ENCODE data around the gene FNDC3A. TPM values are rescaled to one million over a fixed set of nuclear protein-coding genes. Genes with fewer than 3 reads are reported as not detected.

FNDC3A gene
- total and polyA plus RNA-seq, 9 of the 15 experiments (the other 6 are each of a cell fraction or from before 2014, with no cell fraction given): 4.1 to 22.0 (median 13.5) TPM

GRCh38 chr13:49064476-49064875 is 88.8 kb downstream of the FNDC3A start:
- Histone ChIP-seq H3K4me2 (ENCODE audit: insufficient read depth, low read length) (no peak overlapping the region), H3K9me3 (replicated peaks; ENCODE audit: control insufficient read depth, insufficient read depth, low read depth, low read length) (no peaks in the 10 kb centered on the region), H3K9me1 (ENCODE audit: control insufficient read depth, insufficient read depth, low read length) (no peaks in the 10 kb centered on the region), H3K79me2 (ENCODE audit: control insufficient read depth, insufficient read depth, low read length) (no peaks in the 10 kb centered on the region), H2AFZ (ENCODE audit: low read depth, low read length) (no peak overlapping the region), H3K9ac (ENCODE audit: insufficient read depth in 1 of 2, low read depth in 2 of 2, low read length in 2 of 2) (no peak overlapping the region), H3K4me1 (replicated peaks in 1 of 2; ENCODE audit: control insufficient read depth in 2 of 2, insufficient read depth in 2 of 2, low read length in 2 of 2) (peaks cover 0 to 9% of the 10 kb centered on the region in 2 experiments; a peak in 2 of 5 replicates), H3K36me3 (ENCODE audit: control insufficient read depth, insufficient read depth, low read length) (no peaks in the 10 kb centered on the region), H3K27me3 (ENCODE audit: control insufficient read depth in 2 of 2, insufficient read depth in 2 of 2, low read length in 2 of 2) (no peaks in the 10 kb centered on the region), H3K4me3 (no peak overlapping the region), H3K27ac (ENCODE audit: extremely low read depth, low read depth, low read length) (no peak overlapping the region), H4K20me1 (replicated peaks; ENCODE audit: control insufficient read depth, insufficient read depth, low read length) (no peaks in the 10 kb centered on the region)
- POLR2A ChIA-PET: interaction anchor here (0.5 kb wide), 1 partner anchor 20 kb away, joined by 3 read pairs; no protein-coding TSS in a partner anchor
- CTCF ChIA-PET (ENCODE audit: low intra/inter-chr PET ratio): no interaction called here
- DNase-seq (ENCODE audit: extremely low read depth in 1 of 4, low spot score in 3 of 4) (peak in 1 of 4 experiments; percentile 6), FAIRE-seq (no peak), ATAC-seq (peak; percentile 45; the same call in 1 of the 3 replicates)
- TF ChIP-seq RBFOX2 (IDR thresholded peaks at IDR 0.05; ENCODE audit: low read depth, low read length): no peak
- no peak for TF ChIP-seq MYNN (IDR thresholded peaks at IDR 0.05)
- no peak for TF ChIP-seq MYNN (CRISPR knock-in tag; IDR thresholded peaks at IDR 0.05)
- no peak for TF ChIP-seq TBL1XR1 (IDR thresholded peaks at IDR 0.05; ENCODE audit: low read length in 2 of 2)
- no peak for TF ChIP-seq ARID3B (CRISPR knock-in tag; IDR thresholded peaks at IDR 0.05; ENCODE audit: borderline replicate concordance)
- TF ChIP-seq RBM34 (IDR thresholded peaks at IDR 0.05; ENCODE audit: borderline replicate concordance, insufficient read depth, low read length): no peak
- no peak for TF ChIP-seq CBX3 (IDR thresholded peaks at IDR 0.05; ENCODE audit: borderline replicate concordance in 1 of 2, low read length in 2 of 2)
- TF ChIP-seq HMG20A (CRISPR knock-in tag; conservative IDR thresholded peaks at IDR 0.05): no peak
- TF ChIP-seq HDAC2 (IDR thresholded peaks at IDR 0.05): no peak
- TF ChIP-seq ZNF146 (CRISPR knock-in tag; IDR thresholded peaks at IDR 0.05; ENCODE audit: unreplicated experiment): no peak
- no peak for TF ChIP-seq ZSCAN29 (IDR thresholded peaks at IDR 0.05)
- TF ChIP-seq C11orf30 (IDR thresholded peaks at IDR 0.05; ENCODE audit: low read depth): no peak
- in situ Hi-C loops (cut with MboI): no loop called here
- 70% methylated on average over 3 of the region's 3 CpGs for WGBS (ENCODE audit: insufficient coverage, low coverage, missing lambda C conversion rate)
- BruUV-seq (replicated peaks): no TSS peak
- intact Hi-C loops (cut with micrococcal nuclease): loop anchor here (5.0 kb wide), 1 partner anchor 87 kb away; the partner anchor contains the start of gene FNDC3A
